Retinal pigment epithelial cell (primary cell): Measurements from ENCODE around the gene CDX2.

Experiments used
- DNase-seq: peaks from one replicate; pipeline ENCODE4 v3.0.0-alpha.2; 2010; ENCODE audit warnings: low read depth
- H3K4me3 ChIP-seq: 2 replicates; pipeline ENCODE4 v1.5.1; 2011; ENCODE audit warnings: mild to moderate bottlenecking, low read length, control low read depth, moderate library complexity
- TF ChIP-seq, protein P1 (sequence below): conservative IDR thresholded peaks from 2 replicates; pipeline ENCODE4 v1.5.1; 2011; ENCODE audit warnings: low read depth, low read length, control low read depth, inconsistent platforms

Gene CDX2

DNA sequence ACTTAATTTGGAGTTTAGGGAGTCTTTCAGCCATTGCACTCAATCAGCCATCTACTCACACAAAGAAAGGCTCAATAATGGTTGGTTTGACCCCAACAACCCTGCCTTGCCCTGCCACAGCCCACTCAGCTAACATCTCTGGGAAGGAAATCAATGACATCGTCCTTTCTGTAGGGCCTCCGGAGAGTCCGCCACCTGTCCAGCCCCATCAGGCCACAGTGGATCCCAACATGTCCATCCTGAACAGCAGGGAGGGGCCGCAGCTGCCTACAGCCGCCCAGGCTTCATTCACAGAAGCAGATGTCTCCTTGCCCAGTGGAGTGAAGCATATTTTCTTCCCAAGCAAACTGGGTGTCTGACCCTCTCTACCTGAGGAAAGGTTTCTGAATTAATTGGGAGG lies 4.2 kb upstream of the CDX2 start:
- TF ChIP-seq, protein P1, sequence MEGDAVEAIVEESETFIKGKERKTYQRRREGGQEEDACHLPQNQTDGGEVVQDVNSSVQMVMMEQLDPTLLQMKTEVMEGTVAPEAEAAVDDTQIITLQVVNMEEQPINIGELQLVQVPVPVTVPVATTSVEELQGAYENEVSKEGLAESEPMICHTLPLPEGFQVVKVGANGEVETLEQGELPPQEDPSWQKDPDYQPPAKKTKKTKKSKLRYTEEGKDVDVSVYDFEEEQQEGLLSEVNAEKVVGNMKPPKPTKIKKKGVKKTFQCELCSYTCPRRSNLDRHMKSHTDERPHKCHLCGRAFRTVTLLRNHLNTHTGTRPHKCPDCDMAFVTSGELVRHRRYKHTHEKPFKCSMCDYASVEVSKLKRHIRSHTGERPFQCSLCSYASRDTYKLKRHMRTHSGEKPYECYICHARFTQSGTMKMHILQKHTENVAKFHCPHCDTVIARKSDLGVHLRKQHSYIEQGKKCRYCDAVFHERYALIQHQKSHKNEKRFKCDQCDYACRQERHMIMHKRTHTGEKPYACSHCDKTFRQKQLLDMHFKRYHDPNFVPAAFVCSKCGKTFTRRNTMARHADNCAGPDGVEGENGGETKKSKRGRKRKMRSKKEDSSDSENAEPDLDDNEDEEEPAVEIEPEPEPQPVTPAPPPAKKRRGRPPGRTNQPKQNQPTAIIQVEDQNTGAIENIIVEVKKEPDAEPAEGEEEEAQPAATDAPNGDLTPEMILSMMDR = no peak
- DNase-seq = no peak
- no peak overlapping the region for H3K4me3 ChIP-seq

DNA sequence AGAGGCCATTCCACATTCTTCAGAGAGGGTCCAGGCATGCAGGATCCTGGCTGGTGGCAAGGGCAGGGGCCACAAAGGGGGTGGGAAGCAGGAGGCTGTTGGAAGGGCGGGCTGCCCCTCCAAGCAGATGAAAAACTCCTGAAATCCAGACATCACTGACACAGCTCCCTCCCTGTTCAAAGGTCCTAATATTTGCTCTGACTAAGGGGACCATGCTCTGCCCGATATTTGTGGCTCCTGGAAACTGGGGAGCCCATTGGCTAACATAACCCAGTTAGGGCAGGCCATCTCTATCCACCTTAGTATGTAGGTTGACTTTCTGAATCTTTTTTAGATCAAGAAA lies 3.3 kb upstream of the CDX2 start:
- DNase-seq = no peak
- TF ChIP-seq, protein P1 = no peak
- H3K4me3 ChIP-seq = no peak overlapping the region

DNA sequence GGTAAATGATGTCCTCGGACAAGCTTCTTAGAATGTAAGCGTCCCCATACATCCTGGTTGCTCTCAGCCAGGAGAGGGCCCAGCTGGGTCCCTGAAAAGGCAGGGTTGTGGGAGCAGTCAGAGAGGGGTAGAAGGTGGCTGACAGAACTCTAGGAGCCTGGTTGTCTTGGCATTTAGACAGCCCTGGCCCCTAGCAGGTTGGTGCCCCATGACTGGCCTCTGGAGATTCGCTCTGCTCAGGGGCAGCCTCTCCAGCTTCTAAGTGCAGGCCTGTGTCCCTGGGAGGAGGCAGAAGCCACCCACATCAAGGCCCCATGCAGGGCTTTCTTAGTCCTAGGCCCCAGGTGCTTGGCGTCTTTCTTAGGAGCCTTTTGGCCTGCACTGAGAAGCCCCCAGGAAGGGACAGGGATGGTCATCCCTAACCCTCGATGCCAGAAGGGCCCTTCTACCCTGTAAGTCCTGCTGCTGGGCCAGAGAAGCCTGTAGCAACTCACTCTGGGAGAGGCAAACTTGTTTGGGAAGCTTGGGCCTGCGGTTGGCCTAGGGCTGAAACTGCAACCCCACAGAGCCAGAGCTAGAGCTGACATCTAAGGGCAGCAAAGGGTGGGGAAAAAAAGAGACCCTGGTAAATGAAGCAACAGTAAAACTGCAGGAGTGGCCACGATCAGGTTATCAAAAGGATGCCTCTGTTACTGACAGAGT lies 2.8 kb upstream of the CDX2 start:
- TF ChIP-seq, protein P1 = no peak
- DNase-seq = no peak
- H3K4me3 ChIP-seq = no peak overlapping the region

DNA sequence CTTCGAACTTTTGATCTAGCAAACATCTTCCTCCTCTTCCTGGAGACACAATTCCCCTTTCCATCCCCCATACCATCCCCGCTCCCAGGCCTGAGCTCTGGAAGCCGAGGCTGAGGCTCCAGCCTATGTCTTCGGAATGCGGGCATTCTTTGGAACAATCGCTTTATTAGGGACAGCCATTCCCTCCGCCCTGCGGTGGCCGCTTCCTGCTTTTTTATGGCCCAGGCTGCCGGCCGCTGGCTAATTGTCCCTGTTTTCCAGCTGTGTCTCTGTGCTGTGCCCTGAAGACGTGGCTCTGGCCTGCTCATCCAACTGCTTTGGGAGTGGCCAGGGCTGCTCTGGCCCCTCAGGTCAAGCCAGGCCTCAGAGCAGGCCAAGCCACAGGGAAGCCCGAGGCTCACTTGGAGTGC lies 2.1 kb upstream of the CDX2 start:
- H3K4me3 ChIP-seq = no peak overlapping the region
- TF ChIP-seq, protein P1 = no peak
- DNase-seq = no peak

DNA sequence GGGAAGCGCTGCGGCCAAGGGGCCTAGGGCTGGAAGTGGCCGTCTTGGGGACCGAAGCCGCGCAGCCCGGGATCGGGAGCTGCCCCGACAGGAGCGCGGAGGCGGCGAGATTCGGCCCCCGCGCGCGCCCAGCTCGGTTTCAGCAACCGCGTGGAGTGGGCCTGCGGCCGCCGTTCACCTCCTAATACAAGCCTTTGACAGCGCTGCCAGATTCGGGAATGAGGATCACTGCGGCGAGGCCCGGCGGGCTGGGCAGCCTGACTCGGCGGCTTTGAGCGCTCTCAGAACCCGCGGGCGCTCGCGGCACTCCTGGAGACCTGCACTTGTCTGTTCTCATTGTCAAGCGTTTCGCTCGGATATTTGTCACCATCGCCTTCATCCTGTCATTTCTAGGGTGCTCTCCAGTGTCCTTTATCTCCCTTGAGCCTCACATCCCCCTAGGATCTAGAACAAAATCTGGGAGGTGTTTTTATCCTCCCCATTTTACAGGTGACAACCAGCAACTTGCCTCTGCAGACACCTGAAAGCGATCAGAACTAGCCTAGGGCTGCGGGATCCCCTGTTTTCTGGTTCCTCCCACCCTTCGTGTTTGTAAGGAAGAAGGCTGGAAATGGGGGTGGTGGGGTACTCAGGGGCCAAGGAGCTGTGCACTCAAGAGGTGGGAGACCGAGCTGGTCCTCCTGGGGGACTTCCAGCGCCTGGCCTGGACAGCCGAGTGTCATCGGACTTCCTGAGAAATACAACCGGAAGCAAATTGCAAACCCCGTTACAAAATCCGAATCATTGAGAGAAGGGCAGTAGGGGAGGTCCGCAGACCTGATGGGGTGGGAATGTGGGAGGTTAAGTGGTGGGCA lies 1.5 kb upstream of the CDX2 start:
- H3K4me3 ChIP-seq = no peak overlapping the region
- no peak for DNase-seq
- TF ChIP-seq, protein P1 = no peak

DNA sequence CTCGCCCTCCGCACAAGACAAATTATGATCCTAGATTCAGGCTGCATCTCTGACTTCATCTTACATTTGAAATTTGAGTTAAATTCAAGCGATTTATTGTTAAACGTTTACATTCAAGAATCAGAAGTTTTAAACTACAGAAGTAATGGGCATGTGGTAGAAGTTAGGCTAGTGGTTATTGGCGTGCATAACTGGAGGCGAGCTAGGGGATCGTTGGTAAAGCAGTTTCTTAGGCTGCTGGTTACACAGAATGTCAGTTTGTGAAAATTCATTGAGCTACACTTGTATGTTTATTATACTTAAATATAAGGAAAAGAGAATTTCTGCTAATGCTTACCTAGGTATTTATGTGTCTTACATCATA lies 733 bp upstream of the CDX2 start:
- H3K4me3 ChIP-seq = no peak overlapping the region
- TF ChIP-seq, protein P1 = no peak
- DNase-seq = no peak
